KMS-11 (cell line): ENCODE measurements around the gene MAP1LC3B.

Source experiments
- H2AFZ ChIP-seq: fragments of 200-600 bp; sonication (generic); 2 replicates; pipeline ENCODE4 v1.6.1; 2016; ENCODE audit warnings: antibody characterized with exemption, mixed run types, low read depth
- H3K27ac ChIP-seq: fragments of 200-600 bp; sonication (generic); 2 replicates; pipeline ENCODE4 v1.6.1; 2016; ENCODE audit warnings: mild to moderate bottlenecking, mixed run types
- H3K27me3 ChIP-seq: fragments of 200-600 bp; sonication (generic); 2 replicates; pipeline ENCODE4 v1.6.1; 2017; ENCODE audit warnings: mild to moderate bottlenecking, low read depth, mixed run types, moderate library complexity; ENCODE audit not compliant: insufficient read depth
- H3K36me3 ChIP-seq: fragments of 200-600 bp; sonication (generic); 2 replicates; pipeline ENCODE4 v1.6.1; 2017; ENCODE audit warnings: mild to moderate bottlenecking, mixed run types; ENCODE audit not compliant: insufficient read depth
- H3K4me1 ChIP-seq: fragments of 200-600 bp; sonication (generic); 2 replicates; pipeline ENCODE4 v1.6.1; 2016; ENCODE audit warnings: mild to moderate bottlenecking, low read depth, mixed run types; ENCODE audit not compliant: poor library complexity, severe bottlenecking
- H3K4me2 ChIP-seq: fragments of 200-600 bp; sonication (generic); 2 replicates; pipeline ENCODE4 v1.7.0; 2016; ENCODE audit warnings: mild to moderate bottlenecking, mixed run types
- H3K4me3 ChIP-seq: fragments of 200-600 bp; sonication (generic); IDR thresholded peaks from 2 replicates; pipeline ENCODE4 v1.6.1; 2017; ENCODE audit warnings: low read depth, low read length, mixed read lengths; ENCODE audit not compliant: insufficient read depth
- H3K79me2 ChIP-seq: fragments of 200-600 bp; sonication (generic); 2 replicates; pipeline ENCODE4 v1.6.1; 2016; ENCODE audit warnings: low read depth, mixed run types; ENCODE audit not compliant: insufficient read depth
- H3K9ac ChIP-seq: fragments of 200-600 bp; sonication (generic); 2 replicates; pipeline ENCODE4 v1.6.1; 2016; ENCODE audit warnings: mild to moderate bottlenecking, mixed run types
- H4K20me1 ChIP-seq: fragments of 200-600 bp; sonication (generic); 2 replicates; pipeline ENCODE4 v1.6.1; 2016; ENCODE audit warnings: mild to moderate bottlenecking, mixed run types; ENCODE audit not compliant: insufficient read depth
- TF ChIP-seq, protein P1 (sequence below): fragments of 200-600 bp; sonication (generic); conservative IDR thresholded peaks from 2 replicates; pipeline ENCODE4 v1.6.1; 2017; ENCODE audit warnings: low read depth, mild to moderate bottlenecking, antibody characterized with exemption, low read length, moderate library complexity, mixed read lengths

The MAP1LC3B gene

DNA sequence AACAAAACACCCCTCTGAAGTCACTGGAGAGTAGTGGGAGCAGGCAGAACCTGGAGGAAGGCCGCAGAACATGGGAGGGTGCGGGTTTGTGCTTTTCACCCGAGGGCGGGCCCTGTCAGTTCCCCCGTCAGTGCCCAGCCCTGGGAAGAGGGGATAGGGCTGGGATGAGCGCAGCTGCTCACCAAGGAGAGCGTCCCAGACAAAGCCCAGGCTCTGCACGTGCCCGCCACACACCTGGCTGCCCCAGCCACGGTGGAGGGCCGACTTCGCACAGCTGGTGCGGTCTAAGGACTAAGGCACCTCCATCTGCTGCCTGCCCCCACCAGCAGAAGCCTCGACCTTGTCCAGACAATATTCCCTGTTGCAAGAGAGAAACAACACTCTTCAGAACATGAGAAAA, 61.2 kb downstream of the MAP1LC3B start:
- TF ChIP-seq, protein P1, sequence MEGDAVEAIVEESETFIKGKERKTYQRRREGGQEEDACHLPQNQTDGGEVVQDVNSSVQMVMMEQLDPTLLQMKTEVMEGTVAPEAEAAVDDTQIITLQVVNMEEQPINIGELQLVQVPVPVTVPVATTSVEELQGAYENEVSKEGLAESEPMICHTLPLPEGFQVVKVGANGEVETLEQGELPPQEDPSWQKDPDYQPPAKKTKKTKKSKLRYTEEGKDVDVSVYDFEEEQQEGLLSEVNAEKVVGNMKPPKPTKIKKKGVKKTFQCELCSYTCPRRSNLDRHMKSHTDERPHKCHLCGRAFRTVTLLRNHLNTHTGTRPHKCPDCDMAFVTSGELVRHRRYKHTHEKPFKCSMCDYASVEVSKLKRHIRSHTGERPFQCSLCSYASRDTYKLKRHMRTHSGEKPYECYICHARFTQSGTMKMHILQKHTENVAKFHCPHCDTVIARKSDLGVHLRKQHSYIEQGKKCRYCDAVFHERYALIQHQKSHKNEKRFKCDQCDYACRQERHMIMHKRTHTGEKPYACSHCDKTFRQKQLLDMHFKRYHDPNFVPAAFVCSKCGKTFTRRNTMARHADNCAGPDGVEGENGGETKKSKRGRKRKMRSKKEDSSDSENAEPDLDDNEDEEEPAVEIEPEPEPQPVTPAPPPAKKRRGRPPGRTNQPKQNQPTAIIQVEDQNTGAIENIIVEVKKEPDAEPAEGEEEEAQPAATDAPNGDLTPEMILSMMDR: no peak
- H3K27me3 ChIP-seq: no peaks in the 10 kb centered on the region
- no peaks in the 10 kb centered on the region for H3K36me3 ChIP-seq
- H2AFZ ChIP-seq: no peak overlapping the region
- H3K9ac ChIP-seq: no peak overlapping the region
- H3K27ac ChIP-seq: no peak overlapping the region
- no peaks in the 10 kb centered on the region for H4K20me1 ChIP-seq
- H3K4me3 ChIP-seq: no peak overlapping the region
- H3K4me1 ChIP-seq: peaks cover 8% of the 10 kb centered on the region
- H3K79me2 ChIP-seq: no peaks in the 10 kb centered on the region
- H3K4me2 ChIP-seq: no peak overlapping the region
